ENCODE results near the gene NME5.

NME5 gene

DNA sequence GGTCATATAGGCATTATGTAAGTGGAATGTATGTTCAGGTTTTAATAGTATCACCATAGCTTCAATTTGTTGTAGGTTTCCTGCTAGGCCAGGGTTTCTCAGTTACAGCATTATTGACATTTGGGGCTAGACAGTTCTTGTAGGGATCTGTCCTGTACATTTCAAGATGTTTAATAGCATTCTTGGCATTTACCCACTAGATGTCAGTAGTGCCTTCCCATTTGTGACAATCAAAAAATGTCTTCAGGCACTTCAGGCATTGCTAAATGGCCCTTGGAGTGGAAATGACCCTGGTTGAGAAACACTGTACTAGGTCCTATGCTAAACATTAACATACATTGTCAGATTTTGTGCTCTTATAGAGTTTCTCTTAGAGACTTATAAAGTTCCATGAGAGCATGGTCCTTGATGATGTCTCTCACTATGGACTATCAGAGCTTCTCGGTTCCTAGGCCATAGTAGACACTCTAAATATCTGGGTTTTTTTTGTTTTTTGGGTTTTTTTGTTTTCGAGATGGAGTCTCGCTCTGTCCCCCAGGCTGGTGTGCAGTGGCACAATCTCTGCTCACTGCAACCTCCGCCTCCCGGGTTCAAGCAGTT is 41.1 kb upstream of the NME5 start:
- Histone ChIP-seq H3K9me3 (ENCODE audit: severe bottlenecking) (no peaks in the 10 kb centered on the region), H3K27ac (ENCODE audit: poor library complexity, severe bottlenecking) (peak overlapping the region; percentile 58), H3K27me3 (ENCODE audit: insufficient read depth, poor library complexity, severe bottlenecking) (no peaks in the 10 kb centered on the region), H3K36me3 (ENCODE audit: low read depth) (peaks cover 67% of the 10 kb centered on the region), H3K4me1 (ENCODE audit: insufficient read depth, poor library complexity, severe bottlenecking) (no peaks in the 10 kb centered on the region), H3K4me3 (ENCODE audit: severe bottlenecking) (peak overlapping the region; percentile 61)
- no peak for DNase-seq (ENCODE audit: low spot score)
- ATAC-seq (ENCODE audit: low read depth) = peak; percentile 13; the same call in 1 of the 3 replicates
- TF ChIP-seq, protein P1, sequence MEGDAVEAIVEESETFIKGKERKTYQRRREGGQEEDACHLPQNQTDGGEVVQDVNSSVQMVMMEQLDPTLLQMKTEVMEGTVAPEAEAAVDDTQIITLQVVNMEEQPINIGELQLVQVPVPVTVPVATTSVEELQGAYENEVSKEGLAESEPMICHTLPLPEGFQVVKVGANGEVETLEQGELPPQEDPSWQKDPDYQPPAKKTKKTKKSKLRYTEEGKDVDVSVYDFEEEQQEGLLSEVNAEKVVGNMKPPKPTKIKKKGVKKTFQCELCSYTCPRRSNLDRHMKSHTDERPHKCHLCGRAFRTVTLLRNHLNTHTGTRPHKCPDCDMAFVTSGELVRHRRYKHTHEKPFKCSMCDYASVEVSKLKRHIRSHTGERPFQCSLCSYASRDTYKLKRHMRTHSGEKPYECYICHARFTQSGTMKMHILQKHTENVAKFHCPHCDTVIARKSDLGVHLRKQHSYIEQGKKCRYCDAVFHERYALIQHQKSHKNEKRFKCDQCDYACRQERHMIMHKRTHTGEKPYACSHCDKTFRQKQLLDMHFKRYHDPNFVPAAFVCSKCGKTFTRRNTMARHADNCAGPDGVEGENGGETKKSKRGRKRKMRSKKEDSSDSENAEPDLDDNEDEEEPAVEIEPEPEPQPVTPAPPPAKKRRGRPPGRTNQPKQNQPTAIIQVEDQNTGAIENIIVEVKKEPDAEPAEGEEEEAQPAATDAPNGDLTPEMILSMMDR (IDR thresholded peaks at IDR 0.05; ENCODE audit: poor library complexity, severe bottlenecking) = peak; percentile 94

DNA sequence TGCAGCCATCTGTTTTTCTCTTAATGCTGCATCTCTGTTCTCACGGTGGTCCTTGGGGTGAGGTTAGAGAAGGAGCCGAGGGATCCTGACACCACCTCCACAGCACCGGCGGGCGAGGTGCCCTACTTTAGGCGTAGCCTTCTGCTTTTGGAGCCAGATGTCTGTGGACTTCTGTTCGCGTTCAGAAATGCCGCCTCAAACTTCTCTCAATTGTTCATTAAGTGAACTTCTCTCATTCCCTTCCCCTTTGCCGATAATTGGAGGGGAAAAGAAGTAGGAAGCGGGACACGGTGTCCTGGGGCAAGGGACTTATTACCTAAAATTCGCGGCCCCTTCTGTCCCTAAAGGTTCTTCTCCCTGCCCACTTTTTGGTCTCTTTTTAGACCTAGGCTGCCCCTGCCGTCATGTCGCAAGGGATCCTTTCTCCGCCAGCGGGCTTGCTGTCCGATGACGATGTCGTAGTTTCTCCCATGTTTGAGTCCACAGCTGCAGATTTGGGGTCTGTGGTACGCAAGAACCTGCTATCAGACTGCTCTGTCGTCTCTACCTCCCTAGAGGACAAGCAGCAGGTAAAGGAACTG is 40.1 kb upstream of the NME5 start:
- Histone ChIP-seq H3K4me1 (ENCODE audit: insufficient read depth, poor library complexity, severe bottlenecking) (no peaks in the 10 kb centered on the region), H3K9me3 (ENCODE audit: severe bottlenecking) (no peaks in the 10 kb centered on the region), H3K4me3 (ENCODE audit: severe bottlenecking) (peak overlapping the region; percentile 61), H3K27ac (ENCODE audit: poor library complexity, severe bottlenecking) (peak overlapping the region; percentile 58), H3K36me3 (ENCODE audit: low read depth) (peaks cover 67% of the 10 kb centered on the region), H3K27me3 (ENCODE audit: insufficient read depth, poor library complexity, severe bottlenecking) (no peaks in the 10 kb centered on the region)
- no peak for DNase-seq (ENCODE audit: low spot score)
- TF ChIP-seq, protein P1 (IDR thresholded peaks at IDR 0.05; ENCODE audit: poor library complexity, severe bottlenecking) = no peak
- ATAC-seq (ENCODE audit: low read depth) = no peak

DNA sequence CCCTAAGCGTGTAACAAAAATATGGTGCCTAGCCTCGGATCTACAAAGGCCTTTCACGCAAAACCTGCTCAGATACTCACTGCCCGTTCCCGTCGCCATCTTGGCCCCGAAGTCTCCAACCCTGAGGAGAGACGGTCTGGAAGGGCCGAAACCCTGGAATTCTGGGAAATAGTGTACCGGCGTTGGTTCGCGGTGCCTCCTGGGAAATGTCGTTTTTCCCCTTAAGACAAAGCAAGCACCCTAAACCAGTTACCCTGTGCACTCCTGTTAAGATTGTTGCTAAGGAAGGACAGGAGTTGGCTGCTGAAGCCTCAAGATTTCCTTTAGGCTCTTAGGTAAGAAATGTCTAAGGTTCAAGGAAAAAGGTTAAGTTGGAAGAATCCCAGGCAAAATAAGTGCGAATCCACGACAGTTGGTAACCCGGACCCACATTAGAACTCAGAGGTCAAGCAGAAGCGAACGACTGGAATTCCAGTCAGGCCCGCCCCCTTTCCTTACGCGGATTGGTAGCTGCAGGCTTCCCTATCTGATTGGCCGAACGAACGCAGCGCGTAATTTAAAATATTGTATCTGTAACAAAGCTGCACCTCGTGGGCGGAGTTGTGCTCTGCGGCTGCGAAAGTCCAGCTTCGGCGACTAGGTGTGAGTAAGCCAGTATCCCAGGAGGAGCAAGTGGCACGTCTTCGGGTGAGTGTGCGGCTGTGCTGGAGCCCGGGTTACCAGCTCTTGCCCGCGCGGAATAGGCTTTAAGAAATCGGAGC is 39.5 kb upstream of the NME5 start, which contains the start of the genes BRD8 and KIF20A:
BRD8 (minus strand) TSS at position 115 of the 761 bp plus-strand sequence; CDS start at position 99, 16 bp downstream.
KIF20A (plus strand) TSS at position 597 of the 761 bp plus-strand sequence. CDS start 569 bp downstream, outside the sequence.
- peaks cover 67% of the 10 kb centered on the region for H3K36me3 ChIP-seq (ENCODE audit: low read depth)

DNA sequence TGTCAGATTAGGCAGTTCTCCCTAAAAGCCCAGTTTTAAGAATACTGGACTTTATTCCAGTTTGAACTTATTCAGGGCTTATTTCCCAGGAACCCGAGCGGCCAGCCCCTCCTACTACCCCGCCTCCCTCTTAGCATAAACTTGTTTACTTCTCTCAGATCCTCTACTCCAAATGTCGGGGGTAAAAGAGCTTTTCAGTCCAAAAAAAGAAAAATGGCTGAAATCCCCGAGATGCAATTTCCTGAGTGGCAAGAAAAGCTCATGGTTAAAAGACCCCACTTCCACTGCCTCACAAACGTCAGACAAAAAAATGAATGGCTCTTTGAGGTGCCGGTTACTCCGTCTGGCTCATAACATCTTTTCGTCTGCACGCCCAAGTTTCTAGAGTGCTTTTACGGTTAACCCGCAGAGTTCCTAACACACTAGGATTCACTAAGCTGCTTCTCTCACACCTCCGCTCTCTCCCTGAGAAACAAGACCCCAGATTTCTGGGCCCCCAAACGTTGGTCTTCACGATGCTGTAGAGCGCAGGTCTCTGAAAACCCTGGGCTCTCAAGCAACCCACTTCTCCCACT is 38.8 kb upstream of the NME5 start:
- ATAC-seq (ENCODE audit: low read depth) = no peak; the same call in 2 of the 3 replicates
- no peak for DNase-seq (ENCODE audit: low spot score)
- Histone ChIP-seq H3K27me3 (ENCODE audit: insufficient read depth, poor library complexity, severe bottlenecking) (no peaks in the 10 kb centered on the region), H3K9me3 (ENCODE audit: severe bottlenecking) (no peaks in the 10 kb centered on the region), H3K36me3 (ENCODE audit: low read depth) (peaks cover 67% of the 10 kb centered on the region), H3K27ac (ENCODE audit: poor library complexity, severe bottlenecking) (peak overlapping the region; percentile 58), H3K4me3 (ENCODE audit: severe bottlenecking) (peak overlapping the region; percentile 61), H3K4me1 (ENCODE audit: insufficient read depth, poor library complexity, severe bottlenecking) (no peaks in the 10 kb centered on the region)
- TF ChIP-seq, protein P1 (IDR thresholded peaks at IDR 0.05; ENCODE audit: poor library complexity, severe bottlenecking) = no peak

More for the DNA sequence above, 39.5 kb upstream of the NME5 start, which contains the start of the genes BRD8 and KIF20A:
- peak; percentile 88 for ATAC-seq (ENCODE audit: low read depth)
- H3K27ac ChIP-seq (ENCODE audit: poor library complexity, severe bottlenecking) = peak within 1 kb of the TSS; percentile 58
- TF ChIP-seq, protein P1 (IDR thresholded peaks at IDR 0.05; ENCODE audit: poor library complexity, severe bottlenecking) = no peak
- H3K9me3 ChIP-seq (ENCODE audit: severe bottlenecking) = no peaks in the 10 kb centered on the region
- peak within 1 kb of the TSS; percentile 61 for H3K4me3 ChIP-seq (ENCODE audit: severe bottlenecking)
- H3K27me3 ChIP-seq (ENCODE audit: insufficient read depth, poor library complexity, severe bottlenecking) = no peaks in the 10 kb centered on the region
- H3K4me1 ChIP-seq (ENCODE audit: insufficient read depth, poor library complexity, severe bottlenecking) = no peaks in the 10 kb centered on the region
- peak; percentile 99 for DNase-seq (ENCODE audit: low spot score)
